H9 (cell line): ENCODE data around the gene NCOA1. TPM values are rescaled to one million over a fixed set of nuclear protein-coding genes. Genes with fewer than 3 reads are reported as not detected.

Experiments used
- DNase-seq: peaks from one replicate; pipeline ENCODE4 v3.0.0-alpha.2; 2017
- H2AFZ ChIP-seq: one replicate; pipeline ENCODE4 v1.6.1; 2013; ENCODE audit warnings: mild to moderate bottlenecking, low read length, control low read depth, moderate library complexity
- H2AK5ac ChIP-seq: 2 replicates; pipeline ENCODE4 v1.6.1; 2013; ENCODE audit warnings: low read length, control low read depth, mixed read lengths; ENCODE audit not compliant: insufficient read length
- H2BK120ac ChIP-seq: one replicate; pipeline ENCODE4 v1.6.1; 2013; ENCODE audit warnings: low read depth, mild to moderate bottlenecking, low read length, control low read depth, inconsistent platforms; ENCODE audit not compliant: poor library complexity, severe bottlenecking
- H2BK12ac ChIP-seq: 2 replicates; pipeline ENCODE4 v1.6.1; 2013; ENCODE audit warnings: low read length, control low read depth, mixed read lengths, low read depth; ENCODE audit not compliant: insufficient read length
- H2BK15ac ChIP-seq: 2 replicates; pipeline ENCODE4 v1.6.1; 2013; ENCODE audit warnings: low read depth, low read length, control low read depth
- H2BK20ac ChIP-seq: one replicate; pipeline ENCODE4 v1.6.1; 2013; ENCODE audit warnings: low read depth, mild to moderate bottlenecking, low read length, control low read depth, inconsistent platforms; ENCODE audit not compliant: poor library complexity, severe bottlenecking
- H2BK5ac ChIP-seq: 2 replicates; pipeline ENCODE4 v1.6.1; 2013; ENCODE audit warnings: low read length, control low read depth, mixed read lengths; ENCODE audit not compliant: insufficient read length
- H3K14ac ChIP-seq: 2 replicates; pipeline ENCODE4 v1.6.1; 2013; ENCODE audit warnings: low read length, control low read depth; ENCODE audit not compliant: insufficient read depth
- H3K18ac ChIP-seq: 2 replicates; pipeline ENCODE4 v1.6.1; 2013; ENCODE audit warnings: low read depth, mild to moderate bottlenecking, mixed read lengths, low read length, control low read depth; ENCODE audit not compliant: insufficient read length
- H3K23ac ChIP-seq: 2 replicates; pipeline ENCODE4 v1.6.1; 2013; ENCODE audit warnings: low read length, control low read depth, mixed read lengths, low read depth; ENCODE audit not compliant: insufficient read length
- H3K23me2 ChIP-seq: 2 replicates; pipeline ENCODE4 v1.6.1; 2013; ENCODE audit warnings: low read depth, mild to moderate bottlenecking, mixed read lengths, low read length, control low read depth; ENCODE audit not compliant: insufficient read length, poor library complexity, severe bottlenecking
- H3K27ac ChIP-seq: 2 replicates; pipeline ENCODE4 v1.5.1; 2013; ENCODE audit warnings: low read length, control low read depth, mixed read lengths, low read depth; ENCODE audit not compliant: insufficient read length
- H3K27me3 ChIP-seq: 2 replicates; pipeline ENCODE4 v1.6.1; 2013; ENCODE audit warnings: low read length, control low read depth, inconsistent platforms; ENCODE audit not compliant: insufficient read depth
- H3K4ac ChIP-seq: 2 replicates; pipeline ENCODE4 v1.6.1; 2013; ENCODE audit warnings: low read depth, mild to moderate bottlenecking, control low read depth, inconsistent platforms, low read length, moderate library complexity
- H3K4me1 ChIP-seq: 2 replicates; pipeline ENCODE4 v1.6.1; 2013; ENCODE audit warnings: low read length, control low read depth, inconsistent platforms; ENCODE audit not compliant: insufficient read depth
- H3K4me2 ChIP-seq: 2 replicates; pipeline ENCODE4 v1.6.1; 2013; ENCODE audit warnings: low read length, control low read depth, mixed read lengths; ENCODE audit not compliant: insufficient read length, insufficient read depth
- H3K56ac ChIP-seq: 2 replicates; pipeline ENCODE4 v1.6.1; 2013; ENCODE audit warnings: low read depth, mild to moderate bottlenecking, mixed read lengths, low read length, control low read depth; ENCODE audit not compliant: insufficient read length
- H3K79me1 ChIP-seq: 2 replicates; pipeline ENCODE4 v1.6.1; 2013; ENCODE audit warnings: low read depth, mild to moderate bottlenecking, moderate library complexity, low read length, control low read depth, inconsistent platforms; ENCODE audit not compliant: insufficient read depth, poor library complexity, severe bottlenecking
- H3K79me2 ChIP-seq: 2 replicates; pipeline ENCODE4 v1.6.1; 2013; ENCODE audit warnings: low read length, control low read depth, inconsistent platforms; ENCODE audit not compliant: insufficient read depth
- H3K9ac ChIP-seq: 2 replicates; pipeline ENCODE4 v1.6.1; 2013; ENCODE audit warnings: low read length, control low read depth, mixed read lengths; ENCODE audit not compliant: insufficient read length; ENCODE audit errors: extremely low read depth
- H3K9me3 ChIP-seq: one replicate; pipeline ENCODE4 v1.6.1; 2013; ENCODE audit warnings: low read depth, low read length, inconsistent platforms; ENCODE audit not compliant: control insufficient read depth
- H3T11ph ChIP-seq: one replicate; pipeline ENCODE4 v1.6.1; 2013; ENCODE audit warnings: mild to moderate bottlenecking, low read length, control low read depth, inconsistent platforms
- H4K20me1 ChIP-seq: one replicate; pipeline ENCODE4 v1.6.1; 2013; ENCODE audit not compliant: control insufficient read depth, insufficient read length, insufficient read depth
- H4K5ac ChIP-seq: 2 replicates; pipeline ENCODE4 v1.6.1; 2013; ENCODE audit warnings: low read depth, mild to moderate bottlenecking, mixed read lengths, low read length, control low read depth; ENCODE audit not compliant: insufficient read length
- H4K8ac ChIP-seq: replicated peaks from 2 replicates; pipeline ENCODE4 v1.6.1; 2013; ENCODE audit warnings: low read length, control low read depth, mixed read lengths, low read depth; ENCODE audit not compliant: insufficient read length
- H4K91ac ChIP-seq: 2 replicates; pipeline ENCODE4 v1.6.1; 2013; ENCODE audit warnings: low read depth, mild to moderate bottlenecking, moderate library complexity, mixed read lengths, low read length, control low read depth; ENCODE audit not compliant: insufficient read length
- H3K27ac Mint-ChIP-seq, 3 experiments: 2 replicates in 2 of 3; 3 replicates in 1 of 3; pipeline ENCODE4 v1.8.0; 2020 to 2021; ENCODE audit warnings: mixed read lengths in 3 of 3, mild to moderate bottlenecking in 1 of 3, moderate library complexity in 1 of 3
- H3K27me3 Mint-ChIP-seq: 2 replicates; pipeline ENCODE4 v1.8.0; 2021; ENCODE audit warnings: low read depth, mild to moderate bottlenecking, moderate library complexity, mixed read lengths
- H3K36me3 Mint-ChIP-seq, 3 experiments: 2 replicates in 2 of 3; 3 replicates in 1 of 3; pipeline ENCODE4 v1.8.0; 2020 to 2021; ENCODE audit warnings: low read depth in 3 of 3, mixed read lengths in 3 of 3; ENCODE audit not compliant: insufficient read depth in 1 of 3
- H3K4me1 Mint-ChIP-seq, 2 experiments: 2 replicates each; pipeline ENCODE4 v1.8.0; 2020; ENCODE audit warnings: mixed read lengths in 2 of 2
- H3K4me3 Mint-ChIP-seq, 2 experiments: 2 replicates in 1 of 2; 3 replicates in 1 of 2; pipeline ENCODE4 v1.8.0; 2020 to 2021; ENCODE audit warnings: mild to moderate bottlenecking in 2 of 2, mixed read lengths in 2 of 2, moderate library complexity in 1 of 2
- H3K9me3 Mint-ChIP-seq, 2 experiments: 2 replicates in 1 of 2; 3 replicates in 1 of 2; pipeline ENCODE4 v1.8.0; 2020; ENCODE audit warnings: mild to moderate bottlenecking in 2 of 2, mixed read lengths in 2 of 2, moderate library complexity in 1 of 2
- WGBS: extraction: QIAGEN DNeasy Blood & Tissue Kit; methylation state at CpG from one replicate; pipeline ENCODE4 v1.1.7; 2013; ENCODE audit warnings: missing lambda C conversion rate, low lambda C conversion rate, mixed read lengths; ENCODE audit not compliant: insufficient read length; ENCODE audit errors: extremely low coverage; 5-methylcytosine and 5-hydroxymethylcytosine counted together
- total RNA-seq: library from RNA; stranded (reverse); gene quantifications from 2 replicates; pipeline ENCODE4 v1.2.1, GENCODE V29; 2021
- TF ChIP-seq, protein P1 (sequence below): fragments of 200-600 bp; sonication (generic); conservative IDR thresholded peaks from 3 replicates; pipeline ENCODE4 v1.8.0; 2021; ENCODE audit warnings: antibody characterized with exemption, mild to moderate bottlenecking

The NCOA1 gene
- total RNA-seq, 1 experiment from 2014 or later: 14.8 TPM

DNA sequence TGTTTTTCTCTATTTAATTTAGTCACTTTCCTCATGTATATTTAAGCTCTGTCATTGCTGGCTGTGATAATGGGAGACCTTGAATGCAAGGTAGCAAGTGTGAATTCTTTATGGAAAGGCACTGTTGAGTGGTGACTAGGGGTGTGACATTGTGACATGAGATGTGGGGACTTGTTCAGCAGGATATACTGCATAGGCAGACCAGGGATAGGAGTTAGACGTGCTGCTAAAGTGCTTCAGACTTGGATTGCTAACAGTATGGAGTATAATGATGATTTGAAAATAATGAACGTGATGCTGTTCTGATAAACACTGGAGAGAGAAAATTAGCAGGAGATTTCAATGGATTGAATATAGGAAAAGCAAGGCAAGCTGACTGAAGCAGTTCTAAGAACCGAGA lies 135.1 kb downstream of the NCOA1 start:
- no peak overlapping the region for H3K14ac ChIP-seq
- H3K23me2 ChIP-seq: no peaks in the 10 kb centered on the region
- WGBS: no CpG with 5 or more reads among the region's 3 CpGs
- H4K5ac ChIP-seq: no peak overlapping the region
- H4K91ac ChIP-seq: no peak overlapping the region
- H3K18ac ChIP-seq: no peak overlapping the region
- H3K9ac ChIP-seq: no peak overlapping the region
- H3K79me2 ChIP-seq: no peaks in the 10 kb centered on the region
- no peak overlapping the region for H2BK5ac ChIP-seq
- H3K4me1 ChIP-seq: no peaks in the 10 kb centered on the region
- H3K36me3 Mint-ChIP-seq: no peaks in the 10 kb centered on the region
- H2BK120ac ChIP-seq: no peak overlapping the region
- no peak overlapping the region for H3K27ac Mint-ChIP-seq
- no peaks in the 10 kb centered on the region for H3K9me3 ChIP-seq
- H3K27me3 Mint-ChIP-seq: no peaks in the 10 kb centered on the region
- H3K23ac ChIP-seq: no peak overlapping the region
- no peaks in the 10 kb centered on the region for H3K27me3 ChIP-seq
- H3K56ac ChIP-seq: no peak overlapping the region
- H3K4me1 Mint-ChIP-seq: peaks cover 1 to 2% of the 10 kb centered on the region in 2 experiments
- H3K4me2 ChIP-seq: no peak overlapping the region
- H4K20me1 ChIP-seq: no peaks in the 10 kb centered on the region
- H2AK5ac ChIP-seq: no peak overlapping the region
- no peak overlapping the region for H3T11ph ChIP-seq
- no peaks in the 10 kb centered on the region for H3K9me3 Mint-ChIP-seq
- H2BK15ac ChIP-seq: no peak overlapping the region
- H2BK20ac ChIP-seq: no peak overlapping the region
- no peak for DNase-seq
- TF ChIP-seq, protein P1, sequence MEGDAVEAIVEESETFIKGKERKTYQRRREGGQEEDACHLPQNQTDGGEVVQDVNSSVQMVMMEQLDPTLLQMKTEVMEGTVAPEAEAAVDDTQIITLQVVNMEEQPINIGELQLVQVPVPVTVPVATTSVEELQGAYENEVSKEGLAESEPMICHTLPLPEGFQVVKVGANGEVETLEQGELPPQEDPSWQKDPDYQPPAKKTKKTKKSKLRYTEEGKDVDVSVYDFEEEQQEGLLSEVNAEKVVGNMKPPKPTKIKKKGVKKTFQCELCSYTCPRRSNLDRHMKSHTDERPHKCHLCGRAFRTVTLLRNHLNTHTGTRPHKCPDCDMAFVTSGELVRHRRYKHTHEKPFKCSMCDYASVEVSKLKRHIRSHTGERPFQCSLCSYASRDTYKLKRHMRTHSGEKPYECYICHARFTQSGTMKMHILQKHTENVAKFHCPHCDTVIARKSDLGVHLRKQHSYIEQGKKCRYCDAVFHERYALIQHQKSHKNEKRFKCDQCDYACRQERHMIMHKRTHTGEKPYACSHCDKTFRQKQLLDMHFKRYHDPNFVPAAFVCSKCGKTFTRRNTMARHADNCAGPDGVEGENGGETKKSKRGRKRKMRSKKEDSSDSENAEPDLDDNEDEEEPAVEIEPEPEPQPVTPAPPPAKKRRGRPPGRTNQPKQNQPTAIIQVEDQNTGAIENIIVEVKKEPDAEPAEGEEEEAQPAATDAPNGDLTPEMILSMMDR: no peak
- H2AFZ ChIP-seq: no peak overlapping the region
- H4K8ac ChIP-seq: no peak overlapping the region
- H3K79me1 ChIP-seq: no peaks in the 10 kb centered on the region
- no peak overlapping the region for H2BK12ac ChIP-seq
- no peak overlapping the region for H3K4ac ChIP-seq
- H3K27ac ChIP-seq: no peak overlapping the region
- H3K4me3 Mint-ChIP-seq: no peak overlapping the region
